ELF-1 (cell line): ENCODE data around the gene PIGU.
"Not testable (repeated sequence)": the region's sequence is repeated elsewhere in the genome, so short reads cannot be mapped to it uniquely, and the experiment has no call there.

Experiments used
- DNase-seq: peaks from one replicate; pipeline ENCODE4 v3.0.0-alpha.2; 2016; ENCODE audit warnings: low read depth, low spot score

PIGU gene

GRCh38 chr20:34676642-34677373 is at the start of gene PIGU:
Gene PIGU, minus strand, starts transcription at chr20:34677092. Its CDS starts 7 bp downstream, at chr20:34677085.
- DNase-seq, result peak; percentile 95

- no peak for DNase-seq
Observed at GRCh38 chr20:34724172-34724571, 47.3 kb upstream of the PIGU start.

GRCh38 chr20:34722560-34722959 is 45.7 kb upstream of the PIGU start:
- DNase-seq, result not testable (repeated sequence)

- DNase-seq, result no peak
Observed at GRCh38 chr20:34720266-34720665, 43.4 kb upstream of the PIGU start.

GRCh38 chr20:34719242-34720017 is 42.5 kb upstream of the PIGU start:
- DNase-seq, result not testable (repeated sequence)

GRCh38 chr20:34717230-34718095 is 40.6 kb upstream of the PIGU start:
- DNase-seq, result no peak

- DNase-seq, result no peak
Observed at GRCh38 chr20:34716921-34717229, 40.0 kb upstream of the PIGU start.

- no peak for DNase-seq
Observed at GRCh38 chr20:34715384-34715783, 38.5 kb upstream of the PIGU start.

GRCh38 chr20:34713944-34714515 is 37.1 kb upstream of the PIGU start:
- DNase-seq, result not testable (repeated sequence)

GRCh38 chr20:34713194-34713943 is 36.5 kb upstream of the PIGU start:
- no peak for DNase-seq

- no peak for DNase-seq
Observed at GRCh38 chr20:34712525-34713192, 35.8 kb upstream of the PIGU start.

GRCh38 chr20:34711813-34712430 is 35.0 kb upstream of the PIGU start:
- DNase-seq, result no peak

GRCh38 chr20:34710861-34711574 is 34.1 kb upstream of the PIGU start:
- no peak for DNase-seq

GRCh38 chr20:34710568-34710839 is 33.6 kb upstream of the PIGU start:
- DNase-seq, result no peak

GRCh38 chr20:34709831-34710567 is 33.1 kb upstream of the PIGU start:
- DNase-seq, result peak; percentile 86

- DNase-seq, result peak; percentile 86
Observed at GRCh38 chr20:34709044-34709830, 32.3 kb upstream of the PIGU start.

- DNase-seq, result peak; percentile 47
Observed at GRCh38 chr20:34708621-34709043, 31.7 kb upstream of the PIGU start.
